WTC11 (cell line): ENCODE results near the gene FMNL2.

ENCODE experiments used
- FOXK1 ChIP-seq: sonication (generic); formaldehyde crosslinking; IDR thresholded peaks from 2 replicates; pipeline ENCODE4 v1.8.0; 2022; ENCODE audit warnings: mild to moderate bottlenecking, moderate library complexity, missing genetic modification reagents
- USF1 ChIP-seq: sonication (generic); formaldehyde crosslinking; IDR thresholded peaks from 2 replicates; pipeline ENCODE4 v1.8.0; 2022; ENCODE audit warnings: mild to moderate bottlenecking, missing genetic modification reagents
- ZNF281 ChIP-seq: sonication (generic); formaldehyde crosslinking; IDR thresholded peaks from 2 replicates; pipeline ENCODE4 v1.8.0; 2023; ENCODE audit warnings: mild to moderate bottlenecking, missing genetic modification reagents
- TF ChIP-seq, protein P1 (sequence below): fragments of 200-600 bp; IDR thresholded peaks from 2 replicates; pipeline ENCODE4 v1.8.0; 2022; ENCODE audit warnings: antibody characterized with exemption
- TF ChIP-seq, protein P2 (sequence below): sonication (generic); formaldehyde crosslinking; IDR thresholded peaks from 2 replicates; pipeline ENCODE4 v1.8.0; 2022; ENCODE audit warnings: mild to moderate bottlenecking, missing genetic modification reagents

DNA sequence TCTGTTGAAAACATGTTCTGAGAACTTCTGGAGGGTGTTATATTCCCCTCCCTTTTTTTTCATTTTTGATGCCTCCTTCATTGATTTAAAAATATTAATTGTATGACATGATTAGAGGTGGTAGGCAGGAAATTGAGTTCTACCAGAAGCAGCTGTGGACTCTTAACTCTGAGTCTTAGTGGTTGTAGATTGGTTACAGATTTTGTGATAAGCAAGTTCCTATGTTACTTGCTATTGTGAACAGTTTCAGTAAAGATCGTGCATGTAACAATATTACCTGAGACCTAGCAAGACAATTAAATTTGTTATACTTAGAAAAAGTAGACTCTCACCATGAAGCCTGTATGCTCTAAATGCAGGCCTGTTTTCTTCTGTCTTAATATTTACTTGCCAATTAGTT is 294.2 kb downstream of the FMNL2 start:
- TF ChIP-seq USF1 (CRISPR knock-in tag) (no peak), ZNF281 (CRISPR knock-in tag) (no peak), FOXK1 (CRISPR knock-in tag) (no peak)
- TF ChIP-seq, protein P1, sequence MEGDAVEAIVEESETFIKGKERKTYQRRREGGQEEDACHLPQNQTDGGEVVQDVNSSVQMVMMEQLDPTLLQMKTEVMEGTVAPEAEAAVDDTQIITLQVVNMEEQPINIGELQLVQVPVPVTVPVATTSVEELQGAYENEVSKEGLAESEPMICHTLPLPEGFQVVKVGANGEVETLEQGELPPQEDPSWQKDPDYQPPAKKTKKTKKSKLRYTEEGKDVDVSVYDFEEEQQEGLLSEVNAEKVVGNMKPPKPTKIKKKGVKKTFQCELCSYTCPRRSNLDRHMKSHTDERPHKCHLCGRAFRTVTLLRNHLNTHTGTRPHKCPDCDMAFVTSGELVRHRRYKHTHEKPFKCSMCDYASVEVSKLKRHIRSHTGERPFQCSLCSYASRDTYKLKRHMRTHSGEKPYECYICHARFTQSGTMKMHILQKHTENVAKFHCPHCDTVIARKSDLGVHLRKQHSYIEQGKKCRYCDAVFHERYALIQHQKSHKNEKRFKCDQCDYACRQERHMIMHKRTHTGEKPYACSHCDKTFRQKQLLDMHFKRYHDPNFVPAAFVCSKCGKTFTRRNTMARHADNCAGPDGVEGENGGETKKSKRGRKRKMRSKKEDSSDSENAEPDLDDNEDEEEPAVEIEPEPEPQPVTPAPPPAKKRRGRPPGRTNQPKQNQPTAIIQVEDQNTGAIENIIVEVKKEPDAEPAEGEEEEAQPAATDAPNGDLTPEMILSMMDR = no peak
- TF ChIP-seq, protein P2, sequence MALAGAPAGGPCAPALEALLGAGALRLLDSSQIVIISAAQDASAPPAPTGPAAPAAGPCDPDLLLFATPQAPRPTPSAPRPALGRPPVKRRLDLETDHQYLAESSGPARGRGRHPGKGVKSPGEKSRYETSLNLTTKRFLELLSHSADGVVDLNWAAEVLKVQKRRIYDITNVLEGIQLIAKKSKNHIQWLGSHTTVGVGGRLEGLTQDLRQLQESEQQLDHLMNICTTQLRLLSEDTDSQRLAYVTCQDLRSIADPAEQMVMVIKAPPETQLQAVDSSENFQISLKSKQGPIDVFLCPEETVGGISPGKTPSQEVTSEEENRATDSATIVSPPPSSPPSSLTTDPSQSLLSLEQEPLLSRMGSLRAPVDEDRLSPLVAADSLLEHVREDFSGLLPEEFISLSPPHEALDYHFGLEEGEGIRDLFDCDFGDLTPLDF (CRISPR knock-in tag) = no peak
